Gastrocnemius medialis (tissue), 4 donors: ENCODE data around the gene PLP2. TPM values are rescaled to one million over a fixed set of nuclear protein-coding genes. Genes with fewer than 3 reads are reported as not detected.

ENCODE experiments used
- ATAC-seq, 2 donors: fragments of 150-250 bp; one replicate each; pipeline ENCODE4 v1.9.1; 2016
- DNase-seq, 2 donors: peaks; one replicate each; pipeline ENCODE4 v3.0.0-alpha.2; 2019
- H3K27ac ChIP-seq, 4 donors: fragments of 200-600 bp; sonication (generic); 1 replicate in 1 of 4; 2 replicates in 3 of 4; pipeline ENCODE4 v1.5.1; 2016 to 2018; ENCODE audit warnings: mild to moderate bottlenecking in 2 of 4, moderate library complexity in 1 of 4
- H3K27me3 ChIP-seq, 3 donors: fragments of 200-600 bp; sonication (generic) in 2 of 3; 1 replicate in 1 of 3; 2 replicates in 2 of 3; pipeline versions ENCODE4 v1.5.1 to v1.6.0; 2016 to 2019; ENCODE audit warnings: mild to moderate bottlenecking in 1 of 3, moderate library complexity in 1 of 3
- H3K36me3 ChIP-seq, 2 donors: fragments of 200-600 bp; sonication (generic) in 1 of 2; one replicate each; pipeline ENCODE4 v1.5.1; 2017 to 2018
- H3K4me1 ChIP-seq, 2 donors: fragments of 200-600 bp; sonication (generic) in 1 of 2; one replicate each; pipeline ENCODE4 v1.5.1; 2016 to 2017; ENCODE audit warnings: mild to moderate bottlenecking in 2 of 2
- H3K4me3 ChIP-seq, 4 donors: fragments of 200-600 bp; sonication (generic) in 3 of 4; 1 replicate in 1 of 4; 2 replicates in 3 of 4; pipeline ENCODE4 v1.5.1; 2016 to 2019; ENCODE audit warnings: mild to moderate bottlenecking in 2 of 4
- H3K9me3 ChIP-seq, 3 donors: fragments of 200-600 bp; sonication (generic) in 2 of 3; 1 replicate in 1 of 3; 2 replicates in 2 of 3; pipeline ENCODE4 v1.5.1; 2016 to 2019
- POLR2A ChIP-seq, 2 donors: fragments of 450-650 bp; IDR thresholded peaks; one replicate each; pipeline ENCODE4 v1.6.1; 2017; ENCODE audit warnings: antibody characterized with exemption in 2 of 2, mild to moderate bottlenecking in 2 of 2, moderate library complexity in 2 of 2
- in situ Hi-C, 4 donors: fragments of 200-750 bp; cut with MboI; loops; one replicate each; pipeline versions ENCODE4 v1.15.0 to v1.8.0; 2017; ENCODE audit warnings: low sequenced_read_pairs in 4 of 4
- intact Hi-C: fragments of 100-400 bp; cut with DNase I; formaldehyde crosslinking; loops from one replicate; pipeline ENCODE4 v1.15.1; 2023; ENCODE audit warnings: low total_unique reads
- total RNA-seq, 4 donors: library from RNA; depleted of rRNA; stranded (reverse); fragments of >200 nt; gene quantifications; one replicate each; pipeline versions ENCODE4 v1.1.0 to v1.2.3, GENCODE V29; 2016
- TF ChIP-seq, protein P1 (sequence below), 5 experiments: fragments of 450-650 bp in 3 of 5; fragments of 200-600 bp in 2 of 5; sonication (generic) in 2 of 5; IDR thresholded peaks in 4 of 5; conservative IDR thresholded peaks in 1 of 5; 1 replicate in 4 of 5; 2 replicates in 1 of 5; pipeline ENCODE4 v1.5.1; 2016 to 2019; ENCODE audit warnings: antibody characterized with exemption in 5 of 5, mild to moderate bottlenecking in 3 of 5, moderate library complexity in 3 of 5

PLP2 gene
- total RNA-seq, 4 donors from 2014 or later: 12.8 to 53.5 (median 32.5) TPM

DNA sequence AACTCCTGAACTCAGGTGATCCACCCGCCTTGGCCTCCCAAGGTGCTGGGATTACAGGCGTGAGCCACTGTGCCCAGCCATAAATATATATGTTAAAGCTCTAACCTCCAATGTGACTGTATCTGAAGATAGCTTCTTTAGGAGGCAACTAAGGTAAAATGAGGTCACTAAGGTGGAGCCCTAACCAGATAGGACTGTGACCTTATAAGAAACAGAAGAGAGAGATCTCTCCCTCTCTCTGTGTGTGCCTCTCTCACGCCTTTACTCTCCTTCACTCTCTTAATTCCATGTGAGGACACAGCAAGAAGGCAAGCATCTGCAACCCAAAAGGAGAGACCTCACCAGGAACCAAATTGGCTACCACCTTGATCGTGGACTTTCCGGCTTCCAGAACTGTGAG is 10.1 kb upstream of the PLP2 start:
- in situ Hi-C loops (no loop called here), intact Hi-C loops (loop anchor here (10.0 kb wide), 1 partner anchor 267 kb away; the partner anchor contains the start of genes PQBP1 and TIMM17B)
- Histone ChIP-seq H3K4me1 (peaks cover 0 to 4% of the 10 kb centered on the region in 2 donors), H3K27ac (no peak overlapping the region), H3K9me3 (no peaks in the 10 kb centered on the region), H3K36me3 (no peaks in the 10 kb centered on the region), H3K27me3 (no peaks in the 10 kb centered on the region), H3K4me3 (no peak overlapping the region)
- DNase-seq (no peak), ATAC-seq (no peak)
- no peak for TF ChIP-seq POLR2A (IDR thresholded peaks at IDR 0.05)
- TF ChIP-seq, protein P1, sequence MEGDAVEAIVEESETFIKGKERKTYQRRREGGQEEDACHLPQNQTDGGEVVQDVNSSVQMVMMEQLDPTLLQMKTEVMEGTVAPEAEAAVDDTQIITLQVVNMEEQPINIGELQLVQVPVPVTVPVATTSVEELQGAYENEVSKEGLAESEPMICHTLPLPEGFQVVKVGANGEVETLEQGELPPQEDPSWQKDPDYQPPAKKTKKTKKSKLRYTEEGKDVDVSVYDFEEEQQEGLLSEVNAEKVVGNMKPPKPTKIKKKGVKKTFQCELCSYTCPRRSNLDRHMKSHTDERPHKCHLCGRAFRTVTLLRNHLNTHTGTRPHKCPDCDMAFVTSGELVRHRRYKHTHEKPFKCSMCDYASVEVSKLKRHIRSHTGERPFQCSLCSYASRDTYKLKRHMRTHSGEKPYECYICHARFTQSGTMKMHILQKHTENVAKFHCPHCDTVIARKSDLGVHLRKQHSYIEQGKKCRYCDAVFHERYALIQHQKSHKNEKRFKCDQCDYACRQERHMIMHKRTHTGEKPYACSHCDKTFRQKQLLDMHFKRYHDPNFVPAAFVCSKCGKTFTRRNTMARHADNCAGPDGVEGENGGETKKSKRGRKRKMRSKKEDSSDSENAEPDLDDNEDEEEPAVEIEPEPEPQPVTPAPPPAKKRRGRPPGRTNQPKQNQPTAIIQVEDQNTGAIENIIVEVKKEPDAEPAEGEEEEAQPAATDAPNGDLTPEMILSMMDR (IDR thresholded peaks at IDR 0.05 in 4 of 5, conservative IDR thresholded peaks at IDR 0.05 in 1 of 5): no peak

DNA sequence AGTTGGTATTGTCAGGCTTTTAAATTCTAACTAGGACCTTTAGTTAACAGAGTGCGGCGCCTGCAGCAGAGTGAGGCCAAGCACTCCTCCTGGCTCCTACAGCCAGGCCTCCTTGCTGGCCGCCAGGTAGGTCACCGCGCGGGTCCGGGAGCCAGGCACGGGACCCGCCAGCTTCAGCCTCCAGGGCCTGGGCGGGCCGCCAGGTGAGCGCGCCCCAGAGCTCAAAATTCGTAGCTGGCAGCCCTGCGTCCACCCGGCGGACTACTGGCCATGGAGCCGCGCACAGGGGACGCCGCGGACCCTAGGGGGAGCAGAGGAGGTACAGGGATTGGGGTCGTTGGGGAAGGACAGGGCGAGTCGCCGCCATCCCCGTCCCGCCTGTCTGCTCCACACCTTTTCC is 9.1 kb upstream of the PLP2 start, which contains the start of gene MAGIX:
Gene MAGIX (plus strand): TSS at position 139 of the 400 bp plus-strand sequence. CDS start 132 bp downstream, at position 271.
- H3K4me1 ChIP-seq: peaks cover 3 to 5% of the 10 kb centered on the region in 2 donors
- intact Hi-C loops: loop anchor here (10.0 kb wide), 1 partner anchor 268 kb away; the partner anchor contains the start of genes PQBP1 and TIMM17B

GRCh38 chrX:49163555-49164419 is 7.9 kb upstream of the PLP2 start:
- intact Hi-C loops: loop anchor here (10.0 kb wide), 1 partner anchor 269 kb away; the partner anchor contains the start of genes PQBP1 and TIMM17B

More for the DNA sequence above, 9.1 kb upstream of the PLP2 start, which contains the start of gene MAGIX:
- Histone ChIP-seq H3K27ac (peak within 1 kb of the TSS; percentile 93 to 98 (median 95)), H3K9me3 (no peaks in the 10 kb centered on the region), H3K4me3 (peak within 1 kb of the TSS; percentile 37 to 61 (median 51)), H3K27me3 (no peaks in the 10 kb centered on the region), H3K36me3 (no peaks in the 10 kb centered on the region)
- in situ Hi-C loops: no loop called here
- no peak for TF ChIP-seq POLR2A (IDR thresholded peaks at IDR 0.05)
- TF ChIP-seq, protein P1 (IDR thresholded peaks at IDR 0.05 in 4 of 5, conservative IDR thresholded peaks at IDR 0.05 in 1 of 5): no peak
- ATAC-seq (no peak), DNase-seq (no peak)

GRCh38 chrX:49164589-49165360 is 6.9 kb upstream of the PLP2 start:
- intact Hi-C loops: loop anchor here (1.0 to 10.0 kb wide), 3 partner anchors 22 to 1947 kb away; partner anchors contain the start of genes CDK16, PQBP1, PRICKLE3 and TIMM17B
- Histone ChIP-seq H3K27ac (peak overlapping the region; percentile 93 to 98 (median 95)), H3K27me3 (no peaks in the 10 kb centered on the region), H3K9me3 (no peaks in the 10 kb centered on the region), H3K4me3 (no peak overlapping the region), H3K36me3 (no peaks in the 10 kb centered on the region), H3K4me1 (peaks cover 8 to 10% of the 10 kb centered on the region in 2 donors)
- no peak for DNase-seq
- no peak for ATAC-seq
- TF ChIP-seq, protein P1 (IDR thresholded peaks at IDR 0.05 in 4 of 5, conservative IDR thresholded peaks at IDR 0.05 in 1 of 5): no peak
- TF ChIP-seq POLR2A (IDR thresholded peaks at IDR 0.05): no peak
- in situ Hi-C loops: no loop called here

More at GRCh38 chrX:49163555-49164419, 7.9 kb upstream of the PLP2 start:
- peaks cover 8 to 10% of the 10 kb centered on the region in 2 donors for H3K4me1 ChIP-seq
- peak overlapping the region; percentile 93 to 98 (median 95) for H3K27ac ChIP-seq
- TF ChIP-seq, protein P1 (IDR thresholded peaks at IDR 0.05 in 4 of 5, conservative IDR thresholded peaks at IDR 0.05 in 1 of 5): peak; percentile 56 to 93 (median 86)
- TF ChIP-seq POLR2A (IDR thresholded peaks at IDR 0.05): peak; percentile 58 to 59
- ATAC-seq (peak; percentile 49 to 60), DNase-seq (peak; percentile 76 to 87)
- in situ Hi-C loops: no loop called here
- H3K36me3 ChIP-seq: no peaks in the 10 kb centered on the region
- no peaks in the 10 kb centered on the region for H3K27me3 ChIP-seq
- no peaks in the 10 kb centered on the region for H3K9me3 ChIP-seq
- peak overlapping the region; percentile 37 to 61 (median 51) for H3K4me3 ChIP-seq
